ENCODE data around the gene WDR74.
"Not testable (repeated sequence)": the region's sequence is repeated elsewhere in the genome, so short reads cannot be mapped to it uniquely, and the experiment has no call there.

DNA sequence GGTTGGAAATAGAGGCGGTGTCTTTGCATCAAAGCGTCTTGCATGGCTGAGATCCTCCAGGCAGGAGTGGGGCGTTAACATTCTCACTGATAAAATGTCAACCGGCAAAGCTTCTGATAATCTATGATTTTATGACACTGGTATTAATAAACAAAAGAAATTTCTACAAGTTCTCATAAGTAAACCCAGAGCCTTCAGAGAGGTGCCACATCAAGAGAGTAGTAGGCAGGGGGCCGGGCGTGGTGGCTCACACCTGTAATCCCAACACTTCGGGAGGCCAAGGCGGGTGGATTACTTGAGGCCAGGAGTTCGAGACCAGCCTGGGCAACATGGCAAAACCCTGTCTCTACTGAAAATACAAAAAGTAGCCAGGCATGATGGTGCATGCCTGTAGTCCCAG, 3.5 kb upstream of the WDR74 start:
- TF ChIP-seq, protein P1, sequence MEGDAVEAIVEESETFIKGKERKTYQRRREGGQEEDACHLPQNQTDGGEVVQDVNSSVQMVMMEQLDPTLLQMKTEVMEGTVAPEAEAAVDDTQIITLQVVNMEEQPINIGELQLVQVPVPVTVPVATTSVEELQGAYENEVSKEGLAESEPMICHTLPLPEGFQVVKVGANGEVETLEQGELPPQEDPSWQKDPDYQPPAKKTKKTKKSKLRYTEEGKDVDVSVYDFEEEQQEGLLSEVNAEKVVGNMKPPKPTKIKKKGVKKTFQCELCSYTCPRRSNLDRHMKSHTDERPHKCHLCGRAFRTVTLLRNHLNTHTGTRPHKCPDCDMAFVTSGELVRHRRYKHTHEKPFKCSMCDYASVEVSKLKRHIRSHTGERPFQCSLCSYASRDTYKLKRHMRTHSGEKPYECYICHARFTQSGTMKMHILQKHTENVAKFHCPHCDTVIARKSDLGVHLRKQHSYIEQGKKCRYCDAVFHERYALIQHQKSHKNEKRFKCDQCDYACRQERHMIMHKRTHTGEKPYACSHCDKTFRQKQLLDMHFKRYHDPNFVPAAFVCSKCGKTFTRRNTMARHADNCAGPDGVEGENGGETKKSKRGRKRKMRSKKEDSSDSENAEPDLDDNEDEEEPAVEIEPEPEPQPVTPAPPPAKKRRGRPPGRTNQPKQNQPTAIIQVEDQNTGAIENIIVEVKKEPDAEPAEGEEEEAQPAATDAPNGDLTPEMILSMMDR (IDR thresholded peaks at IDR 0.05; ENCODE audit: borderline replicate concordance, extremely low read depth, low read length, poor library complexity, severe bottlenecking) = not testable (repeated sequence)
- TF ChIP-seq EZH2 (IDR thresholded peaks at IDR 0.05; ENCODE audit: borderline replicate concordance, low read depth, low read length, severe bottlenecking) = not testable (repeated sequence)
